Cardiac fibroblast (primary cell): Measurements from ENCODE around the gene TCF3.

Experiments
- DNase-seq, 2 donors: peaks; one replicate each; pipeline versions ENCODE4 v3.0.0 to v3.0.0-alpha.2; 2010; ENCODE audit warnings: low read depth in 2 of 2
- H3K4me3 ChIP-seq, 2 donors: replicated peaks in 1 of 2; 1 replicate in 1 of 2; 2 replicates in 1 of 2; pipeline ENCODE4 v1.5.1; 2011; ENCODE audit warnings: low read depth in 2 of 2, low read length in 2 of 2, mild to moderate bottlenecking in 2 of 2, moderate library complexity in 1 of 2
- CTCF ChIP-seq: IDR thresholded peaks from one replicate; pipeline ENCODE4 v1.5.1; 2011; ENCODE audit warnings: low read depth, mild to moderate bottlenecking, low read length, inconsistent platforms

The TCF3 gene

GRCh38 chr19:1613808-1614570, 38.4 kb downstream of the TCF3 start:
- H3K4me3 ChIP-seq = no peak overlapping the region

GRCh38 chr19:1613146-1613545, 39.3 kb downstream of the TCF3 start:
- H3K4me3 ChIP-seq = no peak overlapping the region
- DNase-seq = no peak
- no peak for TF ChIP-seq CTCF

More at GRCh38 chr19:1613808-1614570, 38.4 kb downstream of the TCF3 start:
- no peak for TF ChIP-seq CTCF
- DNase-seq = no peak

DNA sequence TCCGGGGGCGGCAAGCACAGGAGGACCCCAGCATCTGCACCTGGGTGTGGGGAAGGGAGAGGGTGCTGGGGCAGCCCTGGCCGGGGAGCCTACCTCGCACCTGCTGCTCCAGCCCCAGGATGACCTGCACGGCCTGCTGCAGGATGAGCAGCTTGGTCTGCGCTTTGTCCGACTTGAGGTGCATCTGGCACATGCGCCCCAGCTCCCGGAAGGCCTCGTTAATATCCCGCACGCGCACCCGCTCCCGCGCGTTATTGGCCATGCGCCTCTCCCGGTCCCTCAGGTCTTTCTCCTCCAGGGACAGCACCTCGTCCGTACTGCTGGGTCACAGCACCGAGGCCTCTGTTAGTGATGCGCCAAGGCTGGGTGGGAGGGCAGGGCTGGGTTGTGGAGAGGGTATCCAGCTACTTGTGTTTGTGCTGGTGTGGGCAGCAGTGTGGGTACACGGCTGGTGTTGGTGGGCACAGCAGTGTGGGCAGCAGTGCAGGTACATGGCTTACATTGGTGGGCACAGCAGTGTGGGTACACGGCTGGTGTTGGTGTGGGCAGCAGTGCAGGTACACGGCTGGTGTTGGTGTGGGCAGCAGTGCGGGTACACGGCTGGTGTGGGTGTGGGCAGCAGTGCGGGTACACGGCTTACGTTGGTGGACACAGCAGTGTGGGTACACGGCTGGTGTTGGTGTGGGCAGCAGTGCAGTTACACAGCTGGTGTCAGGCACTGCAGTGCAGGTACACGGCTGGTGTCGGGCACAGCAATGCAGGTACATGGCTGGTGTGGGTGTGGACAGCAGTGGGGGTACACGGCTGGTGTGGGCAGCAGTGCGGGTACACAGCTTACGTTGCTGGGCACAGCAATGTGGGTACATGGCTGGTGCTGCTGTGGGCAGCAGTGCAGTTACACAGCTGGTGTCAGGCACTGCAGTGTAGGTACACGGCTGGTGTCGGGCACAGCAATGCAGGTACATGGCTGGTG, 40.0 kb downstream of the TCF3 start:
- DNase-seq = no peak
- TF ChIP-seq CTCF = no peak
- no peak overlapping the region for H3K4me3 ChIP-seq

GRCh38 chr19:1611353-1611752, 41.1 kb downstream of the TCF3 start:
- no peak for DNase-seq
- no peak overlapping the region for H3K4me3 ChIP-seq
- no peak for TF ChIP-seq CTCF

DNA sequence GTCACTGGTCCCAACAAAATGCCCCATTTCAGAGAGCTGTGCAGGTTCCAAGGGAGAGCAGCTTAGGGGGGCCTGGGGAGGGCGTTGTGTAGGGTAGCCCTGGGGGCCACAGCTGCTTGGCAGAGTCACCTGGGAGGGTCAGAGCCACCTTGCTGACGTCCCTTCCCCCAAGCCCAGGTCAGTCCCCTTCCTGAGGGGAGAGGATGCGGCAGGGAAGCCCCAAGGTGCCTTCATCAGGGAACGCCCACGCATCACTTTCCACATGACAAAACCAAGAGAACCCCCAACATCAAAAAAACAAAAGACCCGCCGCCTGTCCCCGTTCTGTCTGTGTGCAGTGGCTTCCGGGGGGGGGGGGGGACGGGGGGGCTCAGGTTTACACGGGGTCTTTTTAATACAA, 41.8 kb downstream of the TCF3 start:
- no peak for TF ChIP-seq CTCF
- DNase-seq = no peak
- H3K4me3 ChIP-seq = no peak overlapping the region

GRCh38 chr19:1609680-1610474, 42.5 kb downstream of the TCF3 start:
- H3K4me3 ChIP-seq = no peak overlapping the region
- no peak for DNase-seq
- no peak for TF ChIP-seq CTCF
